Measurements from ENCODE around the gene EIF3D. TPM values are rescaled to one million over a fixed set of nuclear protein-coding genes. Genes with fewer than 3 reads are reported as not detected.

Gene EIF3D
- total and polyA plus RNA-seq, 2 of the 4 experiments (the other 2 are of a cell fraction), result 339 to 746 TPM

GRCh38 chr22:36578619-36579018 lies 49.7 kb upstream of the EIF3D start:
- in situ Hi-C loops (cut with MboI; ENCODE audit: low sequenced_read_pairs) (no loop called here), dilution Hi-C loops (cut with HindIII; ENCODE audit: low sequenced_read_pairs, unreplicated experiment) (no loop called here)

More at GRCh38 chr22:36578619-36579018, 49.7 kb upstream of the EIF3D start:
- Histone ChIP-seq H3K36me3 (ENCODE audit: control insufficient read depth, insufficient read depth, low read length) (no peaks in the 10 kb centered on the region), H2AK5ac (ENCODE audit: low read depth, low read length) (peak overlapping the region; percentile 13; the same call in 1 of the 2 replicates), H2AK9ac (replicated peaks; ENCODE audit: low read depth, low read length, poor library complexity) (peak overlapping the region; percentile 65), H3K27me3 (ENCODE audit: control insufficient read depth, insufficient read depth, low read length) (peaks cover 48% of the 10 kb centered on the region), H2BK15ac (ENCODE audit: low read depth, low read length) (peak overlapping the region; percentile 63; the same call in 2 of the 3 replicates), H2BK20ac (ENCODE audit: low read depth, low read length) (peak overlapping the region; percentile 70), H3K18ac (ENCODE audit: low read depth, low read length) (no peak overlapping the region; the same call in 1 of the 2 replicates), H3K9me3 (ENCODE audit: control insufficient read depth, insufficient read depth, low read length) (no peaks in the 10 kb centered on the region), H3K4me3 (ENCODE audit: insufficient read depth, low read depth, low read length) (no peak overlapping the region), H3K4me1 (ENCODE audit: control insufficient read depth, insufficient read depth, low read length) (peaks cover 6% of the 10 kb centered on the region; the same call in 1 of the 2 replicates), H3K27ac (ENCODE audit: insufficient read depth, low read length) (no peak overlapping the region), H3K79me1 (ENCODE audit: low read depth in 1 of 2, low read length in 2 of 2) (no peaks in the 10 kb centered on the region), H2AFZ (replicated peaks; ENCODE audit: low read length, poor library complexity) (no peak overlapping the region), H4K91ac (ENCODE audit: insufficient read depth, low read depth, low read length) (no peak overlapping the region), H4K20me1 (ENCODE audit: insufficient read depth, low read length) (no peaks in the 10 kb centered on the region; the same call in 1 of the 2 replicates), H4K5ac (ENCODE audit: low read depth, low read length) (no peak overlapping the region), H3K14ac (replicated peaks; ENCODE audit: low read depth, low read length) (no peak overlapping the region), H3K23ac (ENCODE audit: low read depth, low read length) (no peak overlapping the region; the same call in 1 of the 2 replicates), H2BK120ac (ENCODE audit: low read depth, low read length) (peak overlapping the region; percentile 46), H4K8ac (ENCODE audit: low read depth in 2 of 2, low read length in 2 of 2) (no peak overlapping the region), H3K9me1 (ENCODE audit: insufficient read depth, low read length) (peaks cover 10% of the 10 kb centered on the region), H2BK5ac (ENCODE audit: low read depth, low read length, poor library complexity, severe bottlenecking) (no peak overlapping the region), H3K4me2 (ENCODE audit: low read depth, low read length) (no peak overlapping the region), H3K9ac (ENCODE audit: low read depth, low read length) (no peak overlapping the region), H3K56ac (ENCODE audit: extremely low read depth, insufficient read depth, low read length) (no peak overlapping the region), H3K4ac (ENCODE audit: low read depth, low read length) (peak overlapping the region; percentile 48)
- ATAC-seq (ENCODE audit: low read depth), result no peak
- WGBS, 2 experiments (ENCODE audit: extremely low coverage in 2 of 2, insufficient read length in 1 of 2), result no CpG with 5 or more reads among the region's 7 CpGs
- CTCF ChIA-PET, result no interaction called here
- POLR2A ChIA-PET (ENCODE audit: unreplicated experiment), result no interaction called here
- no TSS peak for BruUV-seq (replicated peaks)
- no peak for TF ChIP-seq CHD1 (IDR thresholded peaks at IDR 0.05; ENCODE audit: low read depth, low read length)
- TF ChIP-seq FOS (IDR thresholded peaks at IDR 0.05; ENCODE audit: low read depth, low read length), result no peak
- no peak for TF ChIP-seq NFE2L2 (IDR thresholded peaks at IDR 0.05; ENCODE audit: low read depth, low read length)
- TF ChIP-seq MXI1 (IDR thresholded peaks at IDR 0.05; ENCODE audit: borderline replicate concordance, low read depth, low read length), result no peak
- TF ChIP-seq RCOR1 (IDR thresholded peaks at IDR 0.05; ENCODE audit: insufficient replicate concordance, low read length), result no peak
- TF ChIP-seq POLR2A (IDR thresholded peaks at IDR 0.05; ENCODE audit: low read depth, low read length), result no peak
- no peak for TF ChIP-seq ELK1 (IDR thresholded peaks at IDR 0.05; ENCODE audit: borderline replicate concordance, low read depth, low read length)
- no peak for DNase-seq
- intact Hi-C loops (cut with micrococcal nuclease), result no loop called here

Measured in IMR-90 (cell line).